GM04503 (cell line): ENCODE measurements around the gene ANAPC2.

Experiments
- DNase-seq: peaks from one replicate; pipeline ENCODE4 v3.0.0-alpha.2; 2012; ENCODE audit warnings: low read depth

Gene ANAPC2

GRCh38 chr9:137174722-137175293, 13.6 kb downstream of the ANAPC2 start:
- no peak for DNase-seq

- DNase-seq = no peak
These were observed 14.3 kb downstream of the ANAPC2 start for GRCh38 chr9:137173796-137174664.

DNA sequence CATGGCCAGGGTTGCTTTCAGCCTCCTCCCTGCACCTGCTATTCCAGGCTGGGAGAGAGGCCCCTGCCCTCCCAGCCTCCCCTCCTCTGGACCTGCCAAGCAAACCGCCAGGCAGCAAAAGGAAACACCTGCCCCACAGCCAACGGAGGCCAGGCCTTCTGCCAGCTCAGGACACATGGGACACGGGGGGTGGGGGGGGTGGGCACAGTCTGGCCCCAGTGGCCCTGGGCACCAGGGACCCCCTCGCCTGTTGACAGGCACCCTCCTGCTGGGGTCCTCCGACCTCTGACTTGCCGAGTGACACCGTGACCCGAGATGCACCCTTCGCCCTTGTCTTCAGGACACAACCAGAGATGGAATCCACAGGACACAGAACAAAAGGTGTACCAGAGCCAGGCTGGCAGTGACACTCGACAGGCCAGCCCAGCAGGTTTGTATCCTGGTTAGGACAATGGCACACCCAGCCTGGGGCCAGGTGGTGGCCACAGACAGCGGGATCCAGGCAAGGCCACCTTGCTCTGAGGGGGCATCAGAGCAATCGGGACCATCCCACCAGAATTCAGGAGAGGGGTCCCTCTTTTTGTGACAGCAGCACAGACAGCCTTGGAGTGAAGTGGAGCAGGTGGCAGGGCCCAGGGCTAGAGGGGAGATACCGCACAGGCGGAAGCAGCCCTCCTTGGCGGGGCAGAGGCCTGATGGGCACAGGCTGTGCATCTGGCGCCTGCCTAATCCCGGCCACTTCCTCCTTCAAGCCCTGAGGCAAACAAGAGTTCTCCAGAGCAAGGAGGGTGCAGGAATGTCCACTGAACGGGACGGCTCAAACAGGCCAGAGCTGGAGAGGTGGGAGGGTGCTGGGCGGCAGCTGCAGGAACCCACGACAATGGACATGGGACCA, 15.2 kb downstream of the ANAPC2 start:
- DNase-seq = no peak

DNA sequence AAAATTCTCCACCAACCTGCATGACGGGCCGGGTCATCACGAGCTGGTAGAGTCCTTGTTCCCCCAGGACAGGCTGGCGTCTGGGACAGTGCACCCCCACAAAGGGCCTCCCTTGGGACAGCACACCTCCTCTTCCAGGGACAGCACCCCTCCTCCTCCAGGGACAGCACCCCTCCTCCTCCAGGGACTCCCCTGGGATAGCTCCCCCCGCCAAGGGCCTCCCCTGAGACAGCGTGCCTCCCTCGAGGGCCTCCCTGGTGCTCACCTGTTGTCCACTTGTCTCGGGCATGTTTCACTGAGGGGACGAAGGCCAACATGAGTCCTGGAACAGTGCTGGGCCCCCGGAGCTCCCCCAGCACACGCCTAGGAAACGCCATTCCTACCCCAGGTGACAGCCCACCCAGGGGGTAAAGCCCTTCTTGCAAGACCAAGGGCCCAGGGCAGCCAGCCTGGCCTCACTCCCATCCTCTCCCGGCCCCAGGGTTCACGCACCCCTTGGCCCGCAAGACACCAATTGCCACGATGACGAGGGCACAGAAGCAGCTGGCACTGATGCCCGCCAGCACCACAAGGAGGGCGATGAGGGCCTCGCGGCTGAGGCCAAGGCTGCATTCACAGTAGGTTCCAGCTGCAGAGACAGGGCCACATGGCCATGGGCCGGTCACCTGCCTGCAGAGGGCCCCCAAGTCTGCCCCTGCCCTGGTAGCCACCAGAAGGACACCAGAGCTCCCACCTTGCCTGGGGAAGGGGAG, 17.0 kb downstream of the ANAPC2 start:
- no peak for DNase-seq

GRCh38 chr9:137170486-137171148, 17.7 kb downstream of the ANAPC2 start:
- no peak for DNase-seq

DNA sequence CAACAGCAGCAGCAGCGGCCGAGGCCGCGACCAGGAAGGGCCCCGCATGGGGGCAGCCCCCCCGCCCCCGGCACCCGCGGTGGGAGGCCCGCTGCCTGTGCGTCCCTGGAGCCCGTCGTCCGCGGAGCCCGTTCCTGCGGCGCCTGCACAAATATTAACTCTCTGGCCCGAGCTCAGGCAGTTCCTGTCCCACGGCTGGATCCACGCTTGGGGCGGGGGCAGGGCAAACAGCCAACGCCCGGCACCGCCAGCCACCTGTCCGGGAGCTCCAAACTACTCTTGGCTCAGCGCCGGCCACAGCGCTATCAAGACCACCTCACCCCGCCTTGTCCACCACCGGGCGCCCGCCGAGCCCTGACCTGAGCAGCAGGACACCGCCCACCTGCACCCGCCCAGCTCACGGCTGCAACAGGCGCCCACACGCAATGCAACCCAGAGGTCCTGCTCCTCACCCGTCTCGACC, 18.4 kb downstream of the ANAPC2 start, which contains the start of gene LRRC26:
Gene LRRC26 (minus strand): TSS at position 156 of the 463 bp plus-strand sequence. CDS start 108 bp downstream, at position 48.
- DNase-seq = no peak

- no peak for DNase-seq
These were observed 19.2 kb downstream of the ANAPC2 start for GRCh38 chr9:137168904-137169856.

GRCh38 chr9:137168573-137168903, 19.8 kb downstream of the ANAPC2 start:
- DNase-seq = no peak

DNA sequence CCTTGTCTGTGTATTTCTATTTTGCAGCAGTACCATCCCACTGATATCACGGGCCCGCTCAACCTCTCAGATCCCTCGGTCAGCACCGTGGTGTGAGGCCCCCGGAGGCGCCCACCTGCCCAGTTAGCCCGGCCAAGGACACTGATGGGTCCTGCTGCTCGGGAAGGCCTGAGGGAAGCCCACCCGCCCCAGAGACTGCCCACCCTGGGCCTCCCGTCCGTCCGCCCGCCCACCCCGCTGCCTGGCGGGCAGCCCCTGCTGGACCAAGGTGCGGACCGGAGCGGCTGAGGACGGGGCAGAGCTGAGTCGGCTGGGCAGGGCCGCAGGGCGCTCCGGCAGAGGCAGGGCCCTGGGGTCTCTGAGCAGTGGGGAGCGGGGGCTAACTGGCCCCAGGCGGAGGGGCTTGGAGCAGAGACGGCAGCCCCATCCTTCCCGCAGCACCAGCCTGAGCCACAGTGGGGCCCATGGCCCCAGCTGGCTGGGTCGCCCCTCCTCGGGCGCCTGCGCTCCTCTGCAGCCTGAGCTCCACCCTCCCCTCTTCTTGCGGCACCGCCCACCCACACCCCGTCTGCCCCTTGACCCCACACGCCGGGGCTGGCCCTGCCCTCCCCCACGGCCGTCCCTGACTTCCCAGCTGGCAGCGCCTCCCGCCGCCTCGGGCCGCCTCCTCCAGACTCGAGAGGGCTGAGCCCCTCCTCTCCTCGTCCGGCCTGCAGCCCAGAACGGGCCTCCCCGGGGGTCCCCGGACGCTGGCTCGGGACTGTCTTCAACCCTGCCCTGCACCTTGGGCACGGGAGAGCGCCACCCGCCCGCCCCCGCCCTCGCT, 20.4 kb downstream of the ANAPC2 start:
- DNase-seq = no peak

DNA sequence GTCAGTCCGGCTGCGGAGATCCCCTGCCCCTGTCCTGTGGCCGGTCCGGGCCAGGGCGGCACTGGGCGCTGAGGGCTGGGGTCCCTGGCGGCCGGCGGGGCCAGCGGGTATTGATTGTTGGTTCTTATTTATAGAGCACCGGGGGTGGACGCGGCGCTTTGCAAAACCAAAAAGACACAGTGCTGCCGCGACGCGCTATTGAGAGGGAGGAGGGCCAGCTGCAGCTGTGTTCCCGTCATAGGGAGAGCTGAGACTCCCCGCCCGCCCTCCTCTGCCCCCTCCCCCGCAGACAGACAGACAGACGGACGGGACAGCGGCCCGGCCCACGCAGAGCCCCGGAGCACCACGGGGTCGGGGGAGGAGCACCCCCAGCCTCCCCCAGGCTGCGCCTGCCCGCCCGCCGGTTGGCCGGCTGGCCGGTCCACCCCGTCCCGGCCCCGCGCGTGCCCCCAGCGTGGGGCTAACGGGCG, 21.0 kb downstream of the ANAPC2 start:
- no peak for DNase-seq

DNA sequence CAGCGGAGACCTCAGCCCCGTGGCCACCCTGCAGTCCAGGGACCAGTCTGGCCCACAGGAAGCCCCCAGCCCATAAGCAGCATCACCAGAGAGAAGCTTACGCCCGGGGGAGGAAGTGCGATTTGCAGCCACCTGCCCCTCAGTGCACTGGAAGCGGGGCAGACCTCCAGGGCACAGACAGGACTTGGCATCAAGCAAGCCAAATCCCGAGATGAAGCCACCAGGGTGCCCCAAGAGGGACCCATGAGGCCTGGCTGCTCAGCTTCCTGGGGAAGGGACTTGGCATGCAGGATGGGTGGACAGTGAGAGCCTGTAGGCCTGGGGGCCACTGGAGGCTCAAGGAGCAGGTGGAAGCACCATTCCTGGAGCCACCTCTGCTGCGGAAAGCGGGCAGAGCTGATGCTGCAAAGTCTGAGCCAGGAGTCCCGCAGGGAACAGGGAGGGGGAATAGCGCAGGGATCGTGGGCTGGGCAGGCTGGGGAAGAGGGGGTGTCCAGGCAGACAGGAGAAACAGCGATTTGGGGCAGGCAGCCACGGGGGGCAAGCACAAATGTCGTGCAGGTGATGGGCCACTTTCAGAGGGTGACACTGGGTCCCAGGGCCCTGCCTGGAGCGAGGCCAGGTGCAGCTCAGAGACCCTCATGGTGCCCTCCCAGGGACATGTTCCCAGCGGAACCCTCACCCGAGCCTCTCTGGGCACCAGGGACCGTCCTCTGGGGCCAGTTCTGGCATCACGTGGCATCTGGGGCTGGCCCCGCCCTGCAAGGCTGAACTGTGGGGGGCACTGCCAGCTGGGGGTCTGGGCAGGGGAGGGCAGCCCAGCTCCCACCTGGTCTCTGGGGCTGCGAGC, 21.8 kb downstream of the ANAPC2 start:
- DNase-seq = no peak

- no peak for DNase-seq
These were observed 23.0 kb downstream of the ANAPC2 start for GRCh38 chr9:137165250-137165836.

DNA sequence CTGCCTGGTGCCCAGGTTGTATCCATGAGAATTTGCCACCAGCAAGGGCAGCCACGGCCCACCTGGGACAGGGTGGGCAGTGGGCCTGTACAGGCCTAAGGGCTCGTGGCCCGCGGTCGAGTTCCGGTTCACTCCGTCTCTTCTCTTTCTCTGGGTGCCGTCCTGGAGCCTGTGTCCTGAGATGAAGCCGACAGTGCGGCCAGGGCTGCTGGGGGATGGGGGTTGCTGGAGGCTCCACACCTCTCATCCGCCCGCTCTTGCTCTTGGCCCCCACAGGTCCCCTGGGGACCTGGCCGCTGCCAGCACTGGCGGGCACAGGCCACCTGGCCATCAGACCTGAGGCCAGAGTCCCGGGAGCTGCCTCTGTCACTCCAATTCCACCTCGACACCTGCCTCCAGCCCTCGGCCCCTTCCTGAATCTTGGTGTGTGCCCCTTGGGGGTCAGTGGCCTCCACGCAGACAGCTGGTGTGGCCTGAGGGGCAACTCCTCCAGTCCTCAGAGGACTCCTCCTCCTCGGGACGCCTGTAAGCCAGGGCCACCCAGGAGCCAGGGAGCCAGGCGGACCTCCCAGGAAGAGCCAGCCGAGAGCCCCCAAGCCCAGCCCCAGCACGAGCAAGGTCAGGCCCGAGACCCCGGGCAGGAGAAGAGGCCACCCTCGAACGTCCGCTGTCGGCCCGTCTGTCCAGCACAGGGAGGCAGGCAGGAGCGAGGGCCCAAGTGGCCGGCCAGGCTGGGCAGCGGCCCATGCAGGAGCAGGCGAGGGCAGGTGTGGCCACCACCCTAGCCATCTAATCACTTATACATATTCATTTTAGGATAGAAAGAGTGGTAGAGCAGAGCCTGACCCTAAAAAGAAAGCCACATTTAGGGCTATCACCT, 23.8 kb downstream of the ANAPC2 start:
- DNase-seq = no peak

- DNase-seq = no peak
These were observed 24.6 kb downstream of the ANAPC2 start for GRCh38 chr9:137163805-137164204.

DNA sequence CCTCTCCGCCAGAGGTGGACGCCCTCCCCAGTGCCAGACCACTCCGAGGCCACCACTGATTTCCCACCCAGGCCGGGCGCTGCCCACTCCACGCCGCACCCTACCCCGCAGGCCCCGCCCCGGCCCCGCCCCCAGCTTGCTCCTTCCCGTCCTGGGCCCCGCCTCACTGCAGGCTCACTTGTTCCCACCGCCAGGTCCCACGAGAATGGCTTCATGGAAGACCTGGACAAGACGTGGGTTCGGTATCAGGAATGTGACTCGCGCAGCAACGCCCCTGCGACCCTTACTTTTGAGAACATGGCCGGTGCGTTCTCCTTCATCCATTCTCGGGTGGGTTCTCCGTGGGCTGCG, 25.0 kb downstream of the ANAPC2 start:
- DNase-seq = no peak

- DNase-seq = no peak
These were observed 25.6 kb downstream of the ANAPC2 start for GRCh38 chr9:137162505-137163364.
